Epithelial cell of proximal tubule (primary cell): ENCODE results near the gene SYMPK. TPM values are rescaled to one million over a fixed set of nuclear protein-coding genes. Genes with fewer than 3 reads are reported as not detected.

Source experiments
- DNase-seq: peaks from one replicate; pipeline ENCODE4 v3.0.0-alpha.2; 2011; ENCODE audit warnings: low read depth
- H3K4me3 ChIP-seq: 2 replicates; pipeline ENCODE4 v1.5.1; 2011; ENCODE audit warnings: low read depth, mild to moderate bottlenecking, low read length
- CTCF ChIP-seq: conservative IDR thresholded peaks from 2 replicates; pipeline ENCODE4 v1.5.1; 2012; ENCODE audit warnings: low read depth, mild to moderate bottlenecking, low read length
- total RNA-seq: library from RNA; depleted of rRNA; stranded (reverse); fragments of >200 nt; gene quantifications from 2 replicates; pipeline ENCODE4 v1.2.3, GENCODE V29; 2015

The SYMPK gene
- total RNA-seq, 1 donor from 2014 or later, result 22.9 TPM

GRCh38 chr19:45782820-45783785 is 79.8 kb downstream of the SYMPK start:
- no peak for DNase-seq
- TF ChIP-seq CTCF, result no peak
- no peak overlapping the region for H3K4me3 ChIP-seq

GRCh38 chr19:45782162-45782691 is 80.7 kb downstream of the SYMPK start, which contains the start of gene DMPK:
DMPK (minus strand) TSS chr19:45782490; CDS start chr19:45782352, 138 bp downstream.
- TF ChIP-seq CTCF, result no peak
- DNase-seq, result no peak
- H3K4me3 ChIP-seq, result no peak within 1 kb of the TSS

- TF ChIP-seq CTCF, result no peak
- H3K4me3 ChIP-seq, result no peak overlapping the region
- no peak for DNase-seq
Observed at GRCh38 chr19:45781214-45782161, 81.5 kb downstream of the SYMPK start.

GRCh38 chr19:45780448-45781213 is 82.3 kb downstream of the SYMPK start:
- DNase-seq, result no peak
- no peak for TF ChIP-seq CTCF
- H3K4me3 ChIP-seq, result no peak overlapping the region

- no peak for TF ChIP-seq CTCF
- no peak overlapping the region for H3K4me3 ChIP-seq
- no peak for DNase-seq
Observed at GRCh38 chr19:45780146-45780447, 82.8 kb downstream of the SYMPK start.
